Lung (tissue), 12 donors: ENCODE measurements around the gene RAP1B. TPM values are rescaled to one million over a fixed set of nuclear protein-coding genes. Genes with fewer than 3 reads are reported as not detected.

Experiments
- ATAC-seq: fragments of 200-7000 bp; cut with Tn5 transposase; one replicate; pipeline ENCODE4 v1.9.1; 2020; ENCODE audit warnings: moderate number of reproducible peaks; ENCODE audit not compliant: insufficient read depth, low FRiP score
- DNase-seq, 3 donors: peaks; one replicate each; pipeline ENCODE4 v3.0.0-alpha.2; 2013 to 2017
- H3K27ac ChIP-seq, 2 donors: one replicate each; pipeline ENCODE4 v1.5.1; 2013; ENCODE audit warnings: mild to moderate bottlenecking in 2 of 2, moderate library complexity in 2 of 2, control low read depth in 1 of 2, inconsistent platforms in 1 of 2, low read depth in 1 of 2, low read length in 1 of 2
- H3K27me3 ChIP-seq, 3 donors: one replicate each; pipeline ENCODE4 v1.5.1; 2013; ENCODE audit warnings: low read length in 2 of 3; ENCODE audit not compliant: control insufficient read depth in 3 of 3, insufficient read depth in 3 of 3
- H3K36me3 ChIP-seq, 4 donors: one replicate each; pipeline ENCODE4 v1.5.1; 2013; ENCODE audit warnings: low read length in 4 of 4, mild to moderate bottlenecking in 1 of 4, moderate library complexity in 1 of 4; ENCODE audit not compliant: control insufficient read depth in 4 of 4, insufficient read depth in 4 of 4
- H3K4me1 ChIP-seq, 5 donors: one replicate each; pipeline ENCODE4 v1.5.1; 2013; ENCODE audit warnings: low read length in 5 of 5, mild to moderate bottlenecking in 2 of 5, moderate library complexity in 1 of 5; ENCODE audit not compliant: control insufficient read depth in 5 of 5, insufficient read depth in 5 of 5
- H3K4me3 ChIP-seq: one replicate; pipeline ENCODE4 v1.5.1; 2013; ENCODE audit warnings: mild to moderate bottlenecking, control low read depth, moderate library complexity
- H3K9ac ChIP-seq, 2 donors: one replicate each; pipeline ENCODE4 v1.5.1; 2013; ENCODE audit warnings: low read length in 2 of 2, control low read depth in 1 of 2; ENCODE audit not compliant: insufficient read depth in 1 of 2
- H3K9me3 ChIP-seq, 4 donors: one replicate each; pipeline ENCODE4 v1.5.1; 2013; ENCODE audit warnings: low read length in 3 of 4, mild to moderate bottlenecking in 1 of 4, moderate library complexity in 1 of 4; ENCODE audit not compliant: control insufficient read depth in 4 of 4, insufficient read depth in 3 of 4
- WGBS, 2 donors: extraction: QIAGEN DNeasy Blood & Tissue Kit; methylation state at CpG; one replicate each; pipeline ENCODE4 v1.1.7; 2013; 5-methylcytosine and 5-hydroxymethylcytosine counted together
- polyA plus RNA-seq, 2 donors: library from polyadenylated mRNA; stranded (reverse); fragments of 200-250 nt; gene quantifications; one replicate each; pipeline ENCODE4 v1.2.1, GENCODE V29; 2013
- total RNA-seq, 2 donors: library from RNA; depleted of rRNA in 1 of 2; stranded (reverse); fragments of >200 nt in 1 of 2; gene quantifications; one replicate each; pipeline ENCODE4 v1.2.1, GENCODE V29; 2014 to 2021
- TF ChIP-seq, protein P1 (sequence below): IDR thresholded peaks from 2 replicates; pipeline ENCODE4 v1.5.1; 2012; ENCODE audit warnings: mild to moderate bottlenecking; ENCODE audit errors: control extremely low read depth, extremely low read depth
- donor health status: control.
- donor health status: control.
- donor health status: Bipolar disorder and iron deficiency.
- donor health status: healthy.
- donor health status: DM: yes; HTN: yes; CAD: no.

Gene RAP1B
- total and polyA plus RNA-seq, 4 donors: 79.1 to 285 (median 172) TPM

- no peak overlapping the region for H3K9ac ChIP-seq
- no peak for ATAC-seq
- H3K4me1 ChIP-seq: peaks cover 0 to 4% (median 0%) of the 10 kb centered on the region in 5 donors
- no peak for DNase-seq
- peaks cover 0 to 11% (median 4%) of the 10 kb centered on the region in 4 donors for H3K36me3 ChIP-seq
- 92 to 95% methylated on average over 5 of the region's 5 CpGs for WGBS, 2 donors
- H3K27me3 ChIP-seq: no peaks in the 10 kb centered on the region
- H3K27ac ChIP-seq: no peak overlapping the region
- TF ChIP-seq, protein P1, sequence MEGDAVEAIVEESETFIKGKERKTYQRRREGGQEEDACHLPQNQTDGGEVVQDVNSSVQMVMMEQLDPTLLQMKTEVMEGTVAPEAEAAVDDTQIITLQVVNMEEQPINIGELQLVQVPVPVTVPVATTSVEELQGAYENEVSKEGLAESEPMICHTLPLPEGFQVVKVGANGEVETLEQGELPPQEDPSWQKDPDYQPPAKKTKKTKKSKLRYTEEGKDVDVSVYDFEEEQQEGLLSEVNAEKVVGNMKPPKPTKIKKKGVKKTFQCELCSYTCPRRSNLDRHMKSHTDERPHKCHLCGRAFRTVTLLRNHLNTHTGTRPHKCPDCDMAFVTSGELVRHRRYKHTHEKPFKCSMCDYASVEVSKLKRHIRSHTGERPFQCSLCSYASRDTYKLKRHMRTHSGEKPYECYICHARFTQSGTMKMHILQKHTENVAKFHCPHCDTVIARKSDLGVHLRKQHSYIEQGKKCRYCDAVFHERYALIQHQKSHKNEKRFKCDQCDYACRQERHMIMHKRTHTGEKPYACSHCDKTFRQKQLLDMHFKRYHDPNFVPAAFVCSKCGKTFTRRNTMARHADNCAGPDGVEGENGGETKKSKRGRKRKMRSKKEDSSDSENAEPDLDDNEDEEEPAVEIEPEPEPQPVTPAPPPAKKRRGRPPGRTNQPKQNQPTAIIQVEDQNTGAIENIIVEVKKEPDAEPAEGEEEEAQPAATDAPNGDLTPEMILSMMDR: no peak
- no peak overlapping the region for H3K4me3 ChIP-seq
- H3K9me3 ChIP-seq: no peaks in the 10 kb centered on the region
Measured at GRCh38 chr12:68646484-68646883, 35.8 kb downstream of the RAP1B start.

DNA sequence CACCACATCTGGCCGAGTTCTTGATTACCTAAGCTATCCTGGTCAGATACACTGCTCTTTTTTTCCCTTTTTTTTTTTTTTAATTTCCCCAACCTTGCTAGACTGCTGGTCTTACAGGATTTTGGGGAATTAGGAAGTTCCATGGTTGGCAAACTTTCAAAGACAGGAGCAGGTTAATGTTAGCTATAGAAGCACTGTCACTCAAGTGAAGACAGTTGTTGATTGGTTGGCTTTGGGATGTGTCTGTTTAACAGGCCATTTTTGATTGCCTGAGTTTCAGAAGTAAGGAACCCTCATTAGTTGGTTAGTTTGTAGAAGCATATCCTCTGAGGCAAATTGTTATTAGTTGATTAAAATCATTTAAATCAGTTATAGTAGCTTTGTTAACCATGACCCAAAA lies 36.8 kb downstream of the RAP1B start:
- ATAC-seq: no peak
- TF ChIP-seq, protein P1: no peak
- no peaks in the 10 kb centered on the region for H3K9me3 ChIP-seq
- peaks cover 0 to 4% (median 0%) of the 10 kb centered on the region in 5 donors for H3K4me1 ChIP-seq
- H3K9ac ChIP-seq: no peak overlapping the region
- no peaks in the 10 kb centered on the region for H3K27me3 ChIP-seq
- peaks cover 0 to 11% (median 6%) of the 10 kb centered on the region in 4 donors for H3K36me3 ChIP-seq
- H3K27ac ChIP-seq: no peak overlapping the region
- H3K4me3 ChIP-seq: no peak overlapping the region
- no peak for DNase-seq
- 36 to 62% methylated on average over 1 of the region's 1 CpG for WGBS, 2 donors

GRCh38 chr12:68648179-68648578 lies 37.5 kb downstream of the RAP1B start:
- Histone ChIP-seq H3K4me3 (no peak overlapping the region), H3K9me3 (no peaks in the 10 kb centered on the region), H3K36me3 (peaks cover 0 to 14% (median 9%) of the 10 kb centered on the region in 4 donors), H3K27ac (no peak overlapping the region), H3K27me3 (no peaks in the 10 kb centered on the region), H3K9ac (no peak overlapping the region), H3K4me1 (peaks cover 0 to 4% (median 0%) of the 10 kb centered on the region in 5 donors)
- TF ChIP-seq, protein P1: no peak
- WGBS, 2 donors: 58 to 64% methylated on average over 3 of the region's 3 CpGs
- ATAC-seq (no peak), DNase-seq (peak in 1 of 3 donors; percentile 10)

DNA sequence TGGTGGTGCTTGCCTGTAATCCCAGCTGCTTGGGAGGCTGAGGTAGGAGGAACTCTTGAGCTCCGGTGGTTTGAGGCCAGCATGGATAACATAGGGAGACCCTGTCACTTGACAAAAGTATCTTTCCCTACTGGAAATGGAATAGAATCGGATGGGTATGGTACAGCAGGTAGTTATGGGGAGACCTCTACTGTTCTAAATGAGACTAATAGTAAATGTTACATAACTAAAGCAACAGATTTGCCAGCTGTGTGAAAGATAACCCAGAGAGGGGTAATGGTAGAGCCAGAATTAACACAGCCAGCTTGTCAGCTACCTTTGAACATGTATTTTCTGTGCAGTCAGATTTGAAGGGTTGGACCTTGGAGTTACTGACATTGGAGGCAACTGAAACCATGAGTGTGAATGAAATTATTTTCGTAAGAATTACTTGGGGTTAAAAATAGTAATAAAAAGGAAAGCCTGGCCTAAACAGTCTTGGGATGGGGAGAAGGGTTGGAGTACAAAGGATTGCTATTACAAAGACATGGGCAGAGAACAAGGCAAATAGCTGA lies 54.4 kb downstream of the RAP1B start:
- Histone ChIP-seq H3K36me3 (peaks cover 0 to 8% (median 6%) of the 10 kb centered on the region in 4 donors), H3K9me3 (no peaks in the 10 kb centered on the region), H3K27me3 (no peaks in the 10 kb centered on the region), H3K27ac (no peak overlapping the region), H3K4me1 (no peaks in the 10 kb centered on the region), H3K9ac (no peak overlapping the region), H3K4me3 (no peak overlapping the region)
- DNase-seq: peak in 2 of 3 donors; percentile 21 to 25
- no peak for ATAC-seq
- WGBS, 2 donors: 81 to 84% methylated on average over 3 of the region's 3 CpGs
- TF ChIP-seq, protein P1: no peak
